Glutamatergic neuron (in vitro differentiated cells): ENCODE measurements around the gene EPB41L2. TPM values are rescaled to one million over a fixed set of nuclear protein-coding genes. Genes with fewer than 3 reads are reported as not detected.

ENCODE experiments used
- DNase-seq: peaks from one replicate; pipeline ENCODE4 v3.0.0; 2022
- H3K27ac Mint-ChIP-seq: one replicate; pipeline ENCODE4 v1.8.0; 2020; ENCODE audit warnings: mild to moderate bottlenecking, mixed read lengths, inconsistent platforms; ENCODE audit not compliant: unreplicated experiment
- H3K27me3 Mint-ChIP-seq: one replicate; pipeline ENCODE4 v1.8.0; 2020; ENCODE audit warnings: mild to moderate bottlenecking, moderate library complexity, mixed read lengths, inconsistent platforms; ENCODE audit not compliant: unreplicated experiment
- H3K36me3 Mint-ChIP-seq: one replicate; pipeline ENCODE4 v1.8.0; 2020; ENCODE audit warnings: mild to moderate bottlenecking, mixed read lengths, inconsistent platforms; ENCODE audit not compliant: unreplicated experiment
- H3K4me1 Mint-ChIP-seq: one replicate; pipeline ENCODE4 v1.8.0; 2020; ENCODE audit warnings: mild to moderate bottlenecking, low read depth, mixed read lengths, inconsistent platforms; ENCODE audit not compliant: unreplicated experiment
- H3K4me3 Mint-ChIP-seq: one replicate; pipeline ENCODE4 v1.8.0; 2020; ENCODE audit warnings: mild to moderate bottlenecking, mixed read lengths, inconsistent platforms; ENCODE audit not compliant: unreplicated experiment
- H3K9me3 Mint-ChIP-seq: one replicate; pipeline ENCODE4 v1.8.0; 2020; ENCODE audit warnings: mild to moderate bottlenecking, moderate library complexity, mixed read lengths, inconsistent platforms; ENCODE audit not compliant: unreplicated experiment
- CTCF ChIP-seq: fragments of 200-600 bp; sonication (generic); IDR thresholded peaks from one replicate; pipeline ENCODE4 v1.5.0; 2021; ENCODE audit not compliant: partially characterized antibody, unreplicated experiment
- total RNA-seq: library from RNA; stranded (reverse); fragmentation: NEBNext Ultra II Directional; extraction: Animal tissue kit (Norgen Biotek cat#: 25700); gene quantifications from one replicate; pipeline ENCODE4 v1.2.1, GENCODE V29; 2021; ENCODE audit not compliant: unreplicated experiment

The EPB41L2 gene
- total RNA-seq, 1 donor from 2014 or later, result 36.2 TPM

GRCh38 chr6:131022691-131023090, 40.4 kb downstream of the EPB41L2 start:
- no peak overlapping the region for H3K27ac Mint-ChIP-seq
- H3K4me1 Mint-ChIP-seq, result no peaks in the 10 kb centered on the region
- no peaks in the 10 kb centered on the region for H3K36me3 Mint-ChIP-seq
- H3K27me3 Mint-ChIP-seq, result no peaks in the 10 kb centered on the region
- no peak for DNase-seq
- no peaks in the 10 kb centered on the region for H3K9me3 Mint-ChIP-seq
- H3K4me3 Mint-ChIP-seq, result no peak overlapping the region
- no peak for TF ChIP-seq CTCF

GRCh38 chr6:131017962-131018361, 45.1 kb downstream of the EPB41L2 start:
- Mint-ChIP-seq H3K4me1 (no peaks in the 10 kb centered on the region), H3K9me3 (no peaks in the 10 kb centered on the region), H3K36me3 (no peaks in the 10 kb centered on the region), H3K27ac (no peak overlapping the region), H3K27me3 (no peaks in the 10 kb centered on the region), H3K4me3 (no peak overlapping the region)
- no peak for TF ChIP-seq CTCF
- DNase-seq, result no peak

GRCh38 chr6:131015630-131016263, 47.3 kb downstream of the EPB41L2 start:
- DNase-seq, result no peak
- H3K9me3 Mint-ChIP-seq, result no peaks in the 10 kb centered on the region
- no peak overlapping the region for H3K4me3 Mint-ChIP-seq
- no peaks in the 10 kb centered on the region for H3K4me1 Mint-ChIP-seq
- TF ChIP-seq CTCF, result no peak
- no peak overlapping the region for H3K27ac Mint-ChIP-seq
- H3K27me3 Mint-ChIP-seq, result no peaks in the 10 kb centered on the region
- H3K36me3 Mint-ChIP-seq, result no peaks in the 10 kb centered on the region

- Mint-ChIP-seq H3K4me3 (no peak overlapping the region), H3K4me1 (no peaks in the 10 kb centered on the region), H3K27me3 (no peaks in the 10 kb centered on the region), H3K36me3 (no peaks in the 10 kb centered on the region), H3K27ac (no peak overlapping the region), H3K9me3 (no peaks in the 10 kb centered on the region)
- DNase-seq, result no peak
- no peak for TF ChIP-seq CTCF
Measured at GRCh38 chr6:131015025-131015591, 47.9 kb downstream of the EPB41L2 start.

GRCh38 chr6:131014080-131014776, 48.8 kb downstream of the EPB41L2 start:
- Mint-ChIP-seq H3K27me3 (no peaks in the 10 kb centered on the region), H3K36me3 (peaks cover 7% of the 10 kb centered on the region), H3K27ac (no peak overlapping the region), H3K4me3 (no peak overlapping the region), H3K9me3 (no peaks in the 10 kb centered on the region), H3K4me1 (no peaks in the 10 kb centered on the region)
- no peak for TF ChIP-seq CTCF
- no peak for DNase-seq
